ENCODE data around the gene DMD.

Gene DMD

GRCh38 chrX:31893525-31893924 is 1317.8 kb downstream of the DMD start:
- TF ChIP-seq POLR2AphosphoS5 (IDR thresholded peaks at IDR 0.05; ENCODE audit: low read depth, low read length) (no peak), SIN3A (IDR thresholded peaks at IDR 0.05; ENCODE audit: borderline replicate concordance, insufficient read depth, low read length) (no peak), TAF1 (IDR thresholded peaks at IDR 0.05; ENCODE audit: borderline replicate concordance, insufficient read depth, low read length) (no peak), FOXP2 (optimal IDR thresholded peaks at IDR 0.05; ENCODE audit: borderline replicate concordance, extremely low read depth, extremely low read length, insufficient read depth) (no peak), REST (IDR thresholded peaks at IDR 0.05; ENCODE audit: insufficient read depth in 1 of 2, low read depth in 2 of 2, low read length in 2 of 2) (no peak)

- TF ChIP-seq REST (IDR thresholded peaks at IDR 0.05; ENCODE audit: insufficient read depth in 1 of 2, low read depth in 2 of 2, low read length in 2 of 2) = no peak
- TF ChIP-seq POLR2AphosphoS5 (IDR thresholded peaks at IDR 0.05; ENCODE audit: low read depth, low read length) = no peak
- no peak for TF ChIP-seq SIN3A (IDR thresholded peaks at IDR 0.05; ENCODE audit: borderline replicate concordance, insufficient read depth, low read length)
- no peak for TF ChIP-seq TAF1 (IDR thresholded peaks at IDR 0.05; ENCODE audit: borderline replicate concordance, insufficient read depth, low read length)
These were observed 1322.3 kb downstream of the DMD start for GRCh38 chrX:31889088-31889487.

GRCh38 chrX:31884535-31884934 is 1326.8 kb downstream of the DMD start:
- TF ChIP-seq TAF1 (IDR thresholded peaks at IDR 0.05; ENCODE audit: borderline replicate concordance, insufficient read depth, low read length) (no peak), POLR2AphosphoS5 (IDR thresholded peaks at IDR 0.05; ENCODE audit: low read depth, low read length) (no peak), FOXP2 (optimal IDR thresholded peaks at IDR 0.05; ENCODE audit: borderline replicate concordance, extremely low read depth, extremely low read length, insufficient read depth) (no peak), SIN3A (IDR thresholded peaks at IDR 0.05; ENCODE audit: borderline replicate concordance, insufficient read depth, low read length) (no peak)

GRCh38 chrX:31872007-31872406 is 1339.3 kb downstream of the DMD start:
- TF ChIP-seq FOXP2 (optimal IDR thresholded peaks at IDR 0.05; ENCODE audit: borderline replicate concordance, extremely low read depth, extremely low read length, insufficient read depth) (no peak), REST (IDR thresholded peaks at IDR 0.05; ENCODE audit: insufficient read depth in 1 of 2, low read depth in 2 of 2, low read length in 2 of 2) (no peak), SIN3A (IDR thresholded peaks at IDR 0.05; ENCODE audit: borderline replicate concordance, insufficient read depth, low read length) (no peak), TAF1 (IDR thresholded peaks at IDR 0.05; ENCODE audit: borderline replicate concordance, insufficient read depth, low read length) (no peak)

GRCh38 chrX:31870267-31870666 is 1341.1 kb downstream of the DMD start:
- TF ChIP-seq REST (IDR thresholded peaks at IDR 0.05; ENCODE audit: insufficient read depth in 1 of 2, low read depth in 2 of 2, low read length in 2 of 2) = no peak
- no peak for TF ChIP-seq TAF1 (IDR thresholded peaks at IDR 0.05; ENCODE audit: borderline replicate concordance, insufficient read depth, low read length)
- no peak for TF ChIP-seq FOXP2 (optimal IDR thresholded peaks at IDR 0.05; ENCODE audit: borderline replicate concordance, extremely low read depth, extremely low read length, insufficient read depth)
- no peak for TF ChIP-seq POLR2AphosphoS5 (IDR thresholded peaks at IDR 0.05; ENCODE audit: low read depth, low read length)
- TF ChIP-seq SIN3A (IDR thresholded peaks at IDR 0.05; ENCODE audit: borderline replicate concordance, insufficient read depth, low read length) = no peak
